Nephron (organoid): ENCODE measurements around the gene TAGLN2.

ENCODE experiments used
- H3K27ac Mint-ChIP-seq, 3 experiments: 2 replicates each; pipeline ENCODE4 v1.8.0; 2020; ENCODE audit warnings: mixed read lengths in 3 of 3, mild to moderate bottlenecking in 2 of 3, moderate library complexity in 1 of 3
- H3K27me3 Mint-ChIP-seq: 2 replicates; pipeline ENCODE4 v1.8.0; 2021; ENCODE audit warnings: low read depth, mild to moderate bottlenecking, moderate library complexity, mixed read lengths
- H3K36me3 Mint-ChIP-seq: 2 replicates; pipeline ENCODE4 v1.8.0; 2020; ENCODE audit warnings: low read depth, mixed read lengths
- H3K4me1 Mint-ChIP-seq: 2 replicates; pipeline ENCODE4 v1.8.0; 2020; ENCODE audit warnings: mixed read lengths
- H3K4me3 Mint-ChIP-seq, 3 experiments: 2 replicates each; pipeline ENCODE4 v1.8.0; 2020; ENCODE audit warnings: mild to moderate bottlenecking in 3 of 3, mixed read lengths in 3 of 3, moderate library complexity in 2 of 3
- H3K9me3 Mint-ChIP-seq: 2 replicates; pipeline ENCODE4 v1.8.0; 2020; ENCODE audit warnings: mixed read lengths
- TF ChIP-seq, protein P1 (sequence below), 3 experiments: fragments of 200-600 bp; sonication (generic); IDR thresholded peaks; one replicate each; pipeline ENCODE4 v1.5.0; 2021; ENCODE audit warnings: antibody characterized with exemption in 3 of 3; ENCODE audit not compliant: unreplicated experiment in 3 of 3

The TAGLN2 gene

DNA sequence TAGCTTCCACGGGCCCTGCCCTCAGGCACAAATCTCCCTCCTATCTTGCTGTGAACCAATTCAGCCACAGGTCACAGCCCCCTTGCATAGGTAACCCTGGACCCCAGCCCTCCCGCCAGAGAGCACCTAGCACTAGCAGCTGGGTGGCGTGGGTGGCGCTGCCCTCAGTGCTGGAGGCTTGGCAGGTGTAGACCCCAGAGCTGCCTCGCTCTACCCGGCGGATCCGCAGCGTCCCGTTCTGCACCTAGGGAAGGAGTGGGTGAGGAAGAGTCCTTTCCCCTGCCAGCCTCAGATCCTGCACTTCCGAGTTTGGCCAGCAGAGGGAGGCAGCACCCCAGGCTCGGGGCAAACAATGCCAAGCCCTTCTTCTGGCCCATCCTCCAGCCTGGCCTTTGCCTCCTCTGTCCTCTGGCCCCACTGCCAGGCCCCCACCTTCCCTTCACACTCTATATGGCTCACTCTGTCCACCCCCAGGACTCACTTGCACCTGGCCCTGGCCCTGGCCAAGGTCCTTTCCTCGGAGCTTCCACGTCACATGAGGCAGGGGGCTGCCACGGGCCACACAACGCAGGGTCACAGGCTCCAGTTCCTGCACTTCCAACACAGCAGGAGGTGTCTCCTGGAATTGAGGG, 11.1 kb upstream of the TAGLN2 start:
- H3K36me3 Mint-ChIP-seq: peaks cover 35% of the 10 kb centered on the region
- H3K27ac Mint-ChIP-seq: no peak overlapping the region
- H3K9me3 Mint-ChIP-seq: no peaks in the 10 kb centered on the region
- TF ChIP-seq, protein P1, sequence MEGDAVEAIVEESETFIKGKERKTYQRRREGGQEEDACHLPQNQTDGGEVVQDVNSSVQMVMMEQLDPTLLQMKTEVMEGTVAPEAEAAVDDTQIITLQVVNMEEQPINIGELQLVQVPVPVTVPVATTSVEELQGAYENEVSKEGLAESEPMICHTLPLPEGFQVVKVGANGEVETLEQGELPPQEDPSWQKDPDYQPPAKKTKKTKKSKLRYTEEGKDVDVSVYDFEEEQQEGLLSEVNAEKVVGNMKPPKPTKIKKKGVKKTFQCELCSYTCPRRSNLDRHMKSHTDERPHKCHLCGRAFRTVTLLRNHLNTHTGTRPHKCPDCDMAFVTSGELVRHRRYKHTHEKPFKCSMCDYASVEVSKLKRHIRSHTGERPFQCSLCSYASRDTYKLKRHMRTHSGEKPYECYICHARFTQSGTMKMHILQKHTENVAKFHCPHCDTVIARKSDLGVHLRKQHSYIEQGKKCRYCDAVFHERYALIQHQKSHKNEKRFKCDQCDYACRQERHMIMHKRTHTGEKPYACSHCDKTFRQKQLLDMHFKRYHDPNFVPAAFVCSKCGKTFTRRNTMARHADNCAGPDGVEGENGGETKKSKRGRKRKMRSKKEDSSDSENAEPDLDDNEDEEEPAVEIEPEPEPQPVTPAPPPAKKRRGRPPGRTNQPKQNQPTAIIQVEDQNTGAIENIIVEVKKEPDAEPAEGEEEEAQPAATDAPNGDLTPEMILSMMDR (IDR thresholded peaks at IDR 0.05; ENCODE audit: unreplicated experiment in 3 of 3): peak; percentile 94 to 98 (median 94)
- peaks cover 33% of the 10 kb centered on the region for H3K4me1 Mint-ChIP-seq
- H3K27me3 Mint-ChIP-seq: peaks cover 7% of the 10 kb centered on the region
- no peak overlapping the region for H3K4me3 Mint-ChIP-seq

DNA sequence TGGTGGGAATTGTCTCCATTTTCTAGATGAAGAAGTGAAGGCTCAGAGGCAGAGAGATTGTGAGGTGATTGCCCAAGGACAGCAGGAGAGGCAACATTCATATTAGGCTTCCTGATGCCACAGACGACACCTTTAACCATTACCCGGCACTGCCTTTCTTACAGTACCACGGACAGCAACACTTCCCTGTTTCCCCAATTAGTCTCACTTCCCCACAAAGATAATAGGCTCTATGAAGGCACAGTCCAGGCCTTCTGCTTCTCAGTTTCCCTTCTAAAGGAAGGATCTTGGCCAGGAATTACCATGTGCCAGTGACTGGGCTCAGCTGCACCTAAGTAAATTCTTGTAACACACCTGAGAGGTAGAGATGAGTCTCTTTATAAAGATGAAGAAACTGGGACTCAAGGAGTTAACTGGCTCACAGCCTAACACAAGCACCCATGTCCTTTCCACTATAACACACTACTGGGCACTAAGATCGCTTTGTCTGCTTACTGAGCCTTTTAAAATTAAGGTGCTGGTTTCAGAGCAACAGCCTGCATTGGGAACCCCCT, 10.5 kb upstream of the TAGLN2 start:
- TF ChIP-seq, protein P1 (IDR thresholded peaks at IDR 0.05; ENCODE audit: unreplicated experiment in 3 of 3): no peak

DNA sequence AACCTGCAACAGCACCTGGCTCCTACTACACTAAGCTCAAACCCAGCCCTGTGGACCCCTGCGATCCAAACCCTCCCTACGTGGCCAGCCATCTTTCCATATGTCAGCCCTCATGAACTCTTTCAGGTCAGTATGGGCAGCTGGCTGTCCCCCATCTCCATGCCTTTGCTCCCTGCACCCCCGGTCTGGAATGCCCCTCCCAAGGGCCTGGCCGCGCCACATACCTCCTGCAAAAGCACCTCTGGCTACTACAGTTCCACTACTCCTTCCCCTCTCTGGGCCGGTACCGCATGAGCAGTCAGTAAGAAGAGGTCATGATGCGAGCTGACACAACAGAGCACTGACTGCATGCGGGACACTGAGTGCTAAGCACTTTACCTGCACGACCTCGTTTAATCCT, 10.0 kb upstream of the TAGLN2 start:
- Mint-ChIP-seq H3K27ac (no peak overlapping the region), H3K36me3 (peaks cover 40% of the 10 kb centered on the region), H3K4me3 (no peak overlapping the region), H3K4me1 (peaks cover 24% of the 10 kb centered on the region), H3K9me3 (no peaks in the 10 kb centered on the region), H3K27me3 (peaks cover 7% of the 10 kb centered on the region)
- TF ChIP-seq, protein P1 (IDR thresholded peaks at IDR 0.05; ENCODE audit: unreplicated experiment in 3 of 3): no peak

More for the DNA sequence above, 10.5 kb upstream of the TAGLN2 start:
- Mint-ChIP-seq H3K4me1 (peaks cover 29% of the 10 kb centered on the region), H3K27ac (no peak overlapping the region), H3K9me3 (no peaks in the 10 kb centered on the region), H3K36me3 (peaks cover 38% of the 10 kb centered on the region), H3K27me3 (peaks cover 7% of the 10 kb centered on the region), H3K4me3 (no peak overlapping the region)

DNA sequence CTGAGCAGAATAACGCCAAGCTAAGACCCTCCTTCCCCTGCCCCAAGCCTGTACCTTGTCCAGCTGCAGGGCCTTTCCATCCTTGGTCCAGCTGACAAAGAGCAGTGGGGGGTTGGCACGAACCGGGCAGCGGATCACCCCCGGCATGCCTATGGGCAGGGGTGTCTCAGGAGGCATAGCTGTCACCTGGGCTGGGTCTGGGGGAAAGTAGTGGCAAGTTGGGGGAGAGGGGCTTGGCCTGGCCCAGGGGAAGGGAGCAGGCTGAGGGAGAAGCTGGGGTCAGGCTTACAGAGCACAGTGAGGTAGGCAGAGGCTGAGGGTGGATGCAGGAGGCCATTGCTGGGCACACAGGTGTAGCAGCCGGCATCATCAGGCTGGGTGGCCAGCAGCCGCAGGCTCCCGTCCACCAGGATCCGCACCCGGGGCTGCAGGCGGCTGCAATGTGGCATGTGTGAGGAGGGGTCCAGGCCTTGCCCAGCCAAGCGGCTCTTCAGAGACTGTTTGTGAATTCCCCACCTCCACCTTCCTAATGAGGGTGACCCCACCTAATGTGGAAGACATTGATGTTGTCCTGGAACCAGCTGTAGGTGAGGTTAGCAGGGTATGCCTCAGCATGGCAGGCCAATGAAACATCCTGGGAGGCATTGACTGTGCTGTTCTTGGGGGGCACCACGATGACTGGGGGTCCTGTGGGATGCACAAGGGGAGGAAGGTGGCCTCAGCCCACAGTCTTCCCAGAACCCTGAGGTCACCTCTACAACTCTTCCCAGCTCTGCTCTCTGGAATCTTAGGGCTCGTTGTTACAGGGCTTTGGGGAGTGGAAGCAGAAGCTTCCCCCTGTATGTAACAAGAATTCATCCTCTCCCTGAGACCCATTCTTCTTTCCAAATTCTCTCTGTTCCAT, 9.1 kb upstream of the TAGLN2 start:
- no peak overlapping the region for H3K27ac Mint-ChIP-seq
- H3K36me3 Mint-ChIP-seq: peaks cover 40% of the 10 kb centered on the region
- H3K9me3 Mint-ChIP-seq: no peaks in the 10 kb centered on the region
- no peak overlapping the region for H3K4me3 Mint-ChIP-seq
- peaks cover 4% of the 10 kb centered on the region for H3K27me3 Mint-ChIP-seq
- TF ChIP-seq, protein P1 (IDR thresholded peaks at IDR 0.05; ENCODE audit: unreplicated experiment in 3 of 3): no peak
- peaks cover 22% of the 10 kb centered on the region for H3K4me1 Mint-ChIP-seq

DNA sequence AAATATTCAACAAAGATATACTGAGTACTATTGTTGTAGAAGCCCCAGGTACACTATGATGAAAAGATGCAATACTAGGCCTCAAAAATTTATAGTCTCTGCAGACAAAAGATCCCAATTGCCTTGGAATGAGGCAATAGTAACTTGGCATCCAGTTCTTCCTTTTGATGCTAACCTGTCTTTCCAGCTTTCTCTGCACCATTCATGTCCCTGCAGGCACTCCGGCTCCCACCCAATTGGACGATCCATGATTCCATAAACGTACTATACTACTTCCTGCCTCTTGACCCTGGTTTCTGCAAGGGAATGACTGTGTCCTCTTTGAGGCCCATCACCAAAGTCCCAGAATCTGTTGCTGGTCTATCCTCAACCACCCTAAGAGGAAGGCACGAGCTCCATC, 8.0 kb upstream of the TAGLN2 start:
- H3K4me3 Mint-ChIP-seq: no peak overlapping the region
- H3K27ac Mint-ChIP-seq: no peak overlapping the region
- peaks cover 21% of the 10 kb centered on the region for H3K4me1 Mint-ChIP-seq
- TF ChIP-seq, protein P1 (IDR thresholded peaks at IDR 0.05; ENCODE audit: unreplicated experiment in 3 of 3): no peak
- H3K36me3 Mint-ChIP-seq: peaks cover 40% of the 10 kb centered on the region
- H3K27me3 Mint-ChIP-seq: peaks cover 4% of the 10 kb centered on the region
- H3K9me3 Mint-ChIP-seq: no peaks in the 10 kb centered on the region
